ENCODE results near the gene ARFGEF3. TPM values are rescaled to one million over a fixed set of nuclear protein-coding genes. Genes with fewer than 3 reads are reported as not detected.

ARFGEF3 gene
- total and polyA plus RNA-seq, 2 experiments from 2014 or later: 0.43 to 1.1 TPM

DNA sequence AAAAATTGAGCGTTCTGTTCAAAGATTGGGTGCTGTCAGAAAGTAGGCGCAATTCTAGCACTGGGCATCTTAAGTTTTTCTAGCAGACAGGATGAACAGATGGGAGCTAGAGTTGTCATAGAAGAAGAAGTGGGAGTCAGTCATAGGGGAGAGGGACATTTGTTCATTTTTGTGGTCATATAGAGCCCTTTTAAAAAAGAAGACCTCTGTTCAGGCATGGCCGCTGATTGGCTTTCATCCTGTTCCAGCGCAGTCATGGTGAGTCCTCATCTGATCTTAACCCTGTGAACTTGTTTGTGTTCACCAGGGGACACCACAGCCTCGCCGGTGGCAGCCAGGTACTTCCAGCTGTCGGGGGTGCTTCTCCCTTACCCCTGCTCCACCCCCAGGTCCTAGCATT is 86.3 kb downstream of the ARFGEF3 start:
- H3K27me3 ChIP-seq: peaks cover 2% of the 10 kb centered on the region
- H3K27ac ChIP-seq: no peak overlapping the region
- H3K4me1 ChIP-seq (ENCODE audit: low read depth): no peaks in the 10 kb centered on the region
- no peaks in the 10 kb centered on the region for H3K36me3 ChIP-seq
- no peak for DNase-seq (ENCODE audit: low read depth in 1 of 2, low spot score in 1 of 2)
- H3K9me3 ChIP-seq (ENCODE audit: low read depth): no peaks in the 10 kb centered on the region
- no peak overlapping the region for H3K4me3 ChIP-seq
- TF ChIP-seq, protein P1, sequence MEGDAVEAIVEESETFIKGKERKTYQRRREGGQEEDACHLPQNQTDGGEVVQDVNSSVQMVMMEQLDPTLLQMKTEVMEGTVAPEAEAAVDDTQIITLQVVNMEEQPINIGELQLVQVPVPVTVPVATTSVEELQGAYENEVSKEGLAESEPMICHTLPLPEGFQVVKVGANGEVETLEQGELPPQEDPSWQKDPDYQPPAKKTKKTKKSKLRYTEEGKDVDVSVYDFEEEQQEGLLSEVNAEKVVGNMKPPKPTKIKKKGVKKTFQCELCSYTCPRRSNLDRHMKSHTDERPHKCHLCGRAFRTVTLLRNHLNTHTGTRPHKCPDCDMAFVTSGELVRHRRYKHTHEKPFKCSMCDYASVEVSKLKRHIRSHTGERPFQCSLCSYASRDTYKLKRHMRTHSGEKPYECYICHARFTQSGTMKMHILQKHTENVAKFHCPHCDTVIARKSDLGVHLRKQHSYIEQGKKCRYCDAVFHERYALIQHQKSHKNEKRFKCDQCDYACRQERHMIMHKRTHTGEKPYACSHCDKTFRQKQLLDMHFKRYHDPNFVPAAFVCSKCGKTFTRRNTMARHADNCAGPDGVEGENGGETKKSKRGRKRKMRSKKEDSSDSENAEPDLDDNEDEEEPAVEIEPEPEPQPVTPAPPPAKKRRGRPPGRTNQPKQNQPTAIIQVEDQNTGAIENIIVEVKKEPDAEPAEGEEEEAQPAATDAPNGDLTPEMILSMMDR (IDR thresholded peaks at IDR 0.05; ENCODE audit: low read depth, low read length): no peak

DNA sequence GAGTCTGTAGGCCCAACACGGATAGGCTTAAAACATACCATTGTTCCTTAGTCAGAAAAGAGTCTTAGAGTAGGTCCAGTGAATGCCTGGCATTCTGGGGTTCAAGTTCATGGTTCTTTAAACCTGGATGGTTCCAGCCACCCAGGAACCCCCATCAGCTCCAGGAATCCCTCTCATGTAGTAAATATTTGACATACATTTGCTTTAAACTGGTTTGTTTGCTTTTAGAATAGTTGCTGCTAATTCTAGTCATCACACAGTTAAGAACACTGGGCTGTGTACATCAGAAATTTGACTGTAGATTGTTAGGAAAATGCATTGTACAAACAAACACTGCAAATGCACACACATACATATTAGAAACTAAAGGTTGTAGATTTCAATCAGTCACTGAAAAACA is 87.1 kb downstream of the ARFGEF3 start:
- TF ChIP-seq, protein P1 (IDR thresholded peaks at IDR 0.05; ENCODE audit: low read depth, low read length): no peak
- DNase-seq (ENCODE audit: low read depth in 1 of 2, low spot score in 1 of 2): no peak
- H3K27ac ChIP-seq: no peak overlapping the region
- no peaks in the 10 kb centered on the region for H3K4me1 ChIP-seq (ENCODE audit: low read depth)
- no peak overlapping the region for H3K4me3 ChIP-seq
- H3K9me3 ChIP-seq (ENCODE audit: low read depth): no peaks in the 10 kb centered on the region
- peaks cover 2% of the 10 kb centered on the region for H3K27me3 ChIP-seq
- no peaks in the 10 kb centered on the region for H3K36me3 ChIP-seq

- Histone ChIP-seq H3K4me3 (no peak overlapping the region), H3K9me3 (ENCODE audit: low read depth) (no peaks in the 10 kb centered on the region), H3K27me3 (peaks cover 2% of the 10 kb centered on the region), H3K4me1 (ENCODE audit: low read depth) (no peaks in the 10 kb centered on the region), H3K27ac (no peak overlapping the region), H3K36me3 (no peaks in the 10 kb centered on the region)
- no peak for DNase-seq (ENCODE audit: low read depth in 1 of 2, low spot score in 1 of 2)
- TF ChIP-seq, protein P1 (IDR thresholded peaks at IDR 0.05; ENCODE audit: low read depth, low read length): no peak
These were observed 88.3 kb downstream of the ARFGEF3 start for GRCh38 chr6:138250053-138250452.

DNA sequence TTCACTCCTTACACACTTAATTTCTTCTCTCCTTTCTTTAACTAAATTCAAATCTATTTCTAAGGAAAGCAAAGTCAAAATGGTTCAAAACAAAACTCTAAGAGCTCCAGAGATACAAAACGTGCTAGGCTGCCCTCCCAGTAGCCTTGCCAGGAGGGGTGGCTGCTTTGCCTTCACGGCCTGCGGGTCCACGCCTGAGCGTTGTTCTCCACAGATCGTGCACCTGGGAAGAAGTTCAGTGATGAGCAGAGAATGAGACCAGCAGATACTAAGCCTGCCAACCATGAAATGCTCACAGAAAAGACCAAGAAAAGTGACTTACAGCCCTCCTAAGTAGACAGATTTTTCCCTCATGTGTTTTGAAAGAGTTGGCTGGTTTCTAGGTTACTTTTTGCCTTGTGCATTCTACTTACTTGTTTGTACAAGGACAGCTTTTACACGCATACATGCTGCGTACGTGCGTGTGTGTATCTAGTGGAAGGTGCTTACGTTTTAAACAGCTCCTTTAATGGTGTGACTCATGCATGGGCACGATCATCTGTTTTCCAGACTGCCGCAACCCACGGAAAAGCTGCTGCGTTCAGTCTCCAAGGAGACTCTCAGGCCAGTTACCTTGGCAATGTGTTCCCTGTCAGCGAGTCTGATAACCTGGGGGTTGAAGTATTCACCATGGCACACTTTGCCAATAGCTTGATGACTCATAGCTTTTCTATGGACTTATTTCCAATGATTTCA is 88.9 kb downstream of the ARFGEF3 start:
- Histone ChIP-seq H3K36me3 (no peaks in the 10 kb centered on the region), H3K27ac (no peak overlapping the region), H3K27me3 (peaks cover 2% of the 10 kb centered on the region), H3K4me3 (no peak overlapping the region), H3K9me3 (ENCODE audit: low read depth) (no peaks in the 10 kb centered on the region), H3K4me1 (ENCODE audit: low read depth) (no peaks in the 10 kb centered on the region)
- TF ChIP-seq, protein P1 (IDR thresholded peaks at IDR 0.05; ENCODE audit: low read depth, low read length): no peak
- DNase-seq (ENCODE audit: low read depth in 1 of 2, low spot score in 1 of 2): peak in 1 of 2 donors; percentile 94

DNA sequence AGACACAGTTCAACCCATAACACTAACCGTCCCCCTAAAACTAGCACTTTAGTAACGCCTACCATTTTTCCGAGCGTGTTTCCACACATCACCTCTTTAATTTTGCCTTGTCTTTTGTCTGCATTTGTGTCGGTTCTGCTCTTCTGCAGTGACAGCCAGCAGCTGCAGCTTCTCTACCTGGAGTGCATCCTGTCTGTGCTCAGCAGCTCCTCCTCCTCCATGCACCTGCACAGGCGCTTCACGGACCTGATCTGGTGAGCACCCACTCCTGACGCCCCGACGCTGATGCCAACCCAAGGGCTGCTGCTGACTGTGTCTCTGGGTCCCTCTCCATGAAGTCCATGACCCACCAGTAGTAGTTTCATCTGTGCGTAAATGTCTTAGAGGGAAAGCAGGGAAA is 92.0 kb downstream of the ARFGEF3 start:
- Histone ChIP-seq H3K4me3 (no peak overlapping the region), H3K27ac (no peak overlapping the region), H3K9me3 (ENCODE audit: low read depth) (no peaks in the 10 kb centered on the region), H3K4me1 (ENCODE audit: low read depth) (no peaks in the 10 kb centered on the region), H3K36me3 (no peaks in the 10 kb centered on the region), H3K27me3 (no peaks in the 10 kb centered on the region)
- DNase-seq (ENCODE audit: low read depth in 1 of 2, low spot score in 1 of 2): no peak
- TF ChIP-seq, protein P1 (IDR thresholded peaks at IDR 0.05; ENCODE audit: low read depth, low read length): no peak
